Epithelial cell of proximal tubule (primary cell): ENCODE data around the gene AHI1. TPM values are rescaled to one million over a fixed set of nuclear protein-coding genes. Genes with fewer than 3 reads are reported as not detected.

Experiments
- DNase-seq: peaks from one replicate; pipeline ENCODE4 v3.0.0-alpha.2; 2011; ENCODE audit warnings: low read depth
- H3K4me3 ChIP-seq: 2 replicates; pipeline ENCODE4 v1.5.1; 2011; ENCODE audit warnings: low read depth, mild to moderate bottlenecking, low read length
- CTCF ChIP-seq: conservative IDR thresholded peaks from 2 replicates; pipeline ENCODE4 v1.5.1; 2012; ENCODE audit warnings: low read depth, mild to moderate bottlenecking, low read length
- total RNA-seq: library from RNA; depleted of rRNA; stranded (reverse); fragments of >200 nt; gene quantifications from 2 replicates; pipeline ENCODE4 v1.2.3, GENCODE V29; 2015

AHI1 gene
- total RNA-seq, 1 donor from 2014 or later: 7.5 TPM

GRCh38 chr6:135506270-135506997 lies 8.9 kb upstream of the AHI1 start:
- H3K4me3 ChIP-seq: no peak overlapping the region
- DNase-seq: no peak
- peak; percentile 67 for TF ChIP-seq CTCF

GRCh38 chr6:135505648-135506047 lies 8.1 kb upstream of the AHI1 start:
- no peak overlapping the region for H3K4me3 ChIP-seq

GRCh38 chr6:135505222-135505621 lies 7.7 kb upstream of the AHI1 start:
- DNase-seq: no peak
- H3K4me3 ChIP-seq: no peak overlapping the region
- no peak for TF ChIP-seq CTCF

More at GRCh38 chr6:135505648-135506047, 8.1 kb upstream of the AHI1 start:
- DNase-seq: no peak
- no peak for TF ChIP-seq CTCF

- DNase-seq: no peak
- H3K4me3 ChIP-seq: no peak overlapping the region
- TF ChIP-seq CTCF: no peak
These were observed 7.2 kb upstream of the AHI1 start for GRCh38 chr6:135504734-135505133.

GRCh38 chr6:135503703-135504475 lies 6.3 kb upstream of the AHI1 start:
- H3K4me3 ChIP-seq: no peak overlapping the region
- TF ChIP-seq CTCF: no peak
- no peak for DNase-seq

- TF ChIP-seq CTCF: no peak
- DNase-seq: no peak
- H3K4me3 ChIP-seq: no peak overlapping the region
These were observed 2.2 kb upstream of the AHI1 start for GRCh38 chr6:135499441-135500340.
